ENCODE results near the gene SOX14. TPM values are rescaled to one million over a fixed set of nuclear protein-coding genes. Genes with fewer than 3 reads are reported as not detected.

The SOX14 gene
- total RNA-seq, 1 experiment from 2014 or later: not detected

DNA sequence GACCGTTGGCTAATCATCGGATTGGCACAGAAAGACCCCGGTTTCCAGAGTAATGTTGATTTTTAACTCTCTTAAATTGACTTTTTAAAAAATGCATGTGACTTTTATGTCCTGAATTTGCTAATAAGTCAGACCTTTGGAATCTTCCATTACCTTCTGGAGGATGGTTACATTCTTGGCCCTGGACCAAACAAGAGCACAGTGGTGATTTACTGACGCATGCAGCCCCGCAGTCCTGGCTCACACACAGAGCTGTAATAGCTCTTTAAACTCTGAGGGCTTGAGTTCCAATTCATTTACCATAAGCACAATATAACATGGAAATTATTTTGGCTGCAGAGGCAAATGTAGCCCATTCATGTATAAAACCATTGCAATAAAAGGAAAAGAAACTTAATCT, 25.1 kb downstream of the SOX14 start:
- ATAC-seq (no peak), DNase-seq (ENCODE audit: low read depth, low spot score) (no peak)
- CTCF ChIA-PET: no interaction called here
- no peaks in the 10 kb centered on the region for H3K9me3 ChIP-seq (ENCODE audit: control insufficient read depth in 1 of 2, insufficient read depth in 1 of 2, low read depth in 1 of 2, low read length in 2 of 2)
- no peaks in the 10 kb centered on the region for H3K4me1 ChIP-seq (ENCODE audit: control insufficient read depth in 1 of 2, insufficient read depth in 2 of 2, low read length in 2 of 2)
- H3K9ac ChIP-seq (ENCODE audit: low read length): no peak overlapping the region
- H3K4me3 ChIP-seq (replicated peaks in 1 of 2; ENCODE audit: low read depth in 1 of 2, low read length in 2 of 2): no peak overlapping the region
- H2AFZ ChIP-seq (ENCODE audit: low read depth, low read length, poor library complexity, severe bottlenecking): no peak overlapping the region
- H3K9me2 ChIP-seq (ENCODE audit: insufficient read depth): no peaks in the 10 kb centered on the region
- H3K36me3 ChIP-seq (ENCODE audit: control insufficient read depth in 1 of 2, insufficient read depth in 2 of 2, low read length in 2 of 2): no peaks in the 10 kb centered on the region
- no peak overlapping the region for H3K4me2 ChIP-seq (ENCODE audit: low read length)
- BruUV-seq (replicated peaks): no TSS peak
- peaks cover 21% of the 10 kb centered on the region for H3K27me3 ChIP-seq (ENCODE audit: insufficient read depth, low read length)
- no peaks in the 10 kb centered on the region for H4K20me1 ChIP-seq (ENCODE audit: insufficient read depth)
- H3K79me2 ChIP-seq (ENCODE audit: insufficient read depth, low read length): no peaks in the 10 kb centered on the region
- intact Hi-C loops (cut with micrococcal nuclease): no loop called here
- RAD21 ChIA-PET (ENCODE audit: low non-redundant PET in 1 of 2, low total read pairs in 2 of 2, uncharacterized antibody in 2 of 2, unreplicated experiment in 2 of 2): no interaction called here
- POLR2A ChIA-PET: no interaction called here
- no peak for TF ChIP-seq EGR1 (IDR thresholded peaks at IDR 0.05; ENCODE audit: low read depth)
- no peak for TF ChIP-seq EZH2phosphoT487 (IDR thresholded peaks at IDR 0.05; ENCODE audit: borderline replicate concordance)
- TF ChIP-seq CBX3 (IDR thresholded peaks at IDR 0.05; ENCODE audit: low read depth): no peak
- no peak for TF ChIP-seq ZFX (IDR thresholded peaks at IDR 0.05)
- TF ChIP-seq REST (IDR thresholded peaks at IDR 0.05; ENCODE audit: low read depth): no peak
- H3K27ac ChIP-seq (ENCODE audit: low read depth, low read length): no peak overlapping the region

- Histone ChIP-seq H3K4me1 (ENCODE audit: control insufficient read depth in 1 of 2, insufficient read depth in 2 of 2, low read length in 2 of 2) (no peaks in the 10 kb centered on the region), H3K9me3 (ENCODE audit: control insufficient read depth in 1 of 2, insufficient read depth in 1 of 2, low read depth in 1 of 2, low read length in 2 of 2) (no peaks in the 10 kb centered on the region), H3K4me3 (replicated peaks in 1 of 2; ENCODE audit: low read depth in 1 of 2, low read length in 2 of 2) (no peak overlapping the region), H3K27ac (ENCODE audit: low read depth, low read length) (no peak overlapping the region), H3K4me2 (ENCODE audit: low read length) (no peak overlapping the region), H3K27me3 (ENCODE audit: insufficient read depth, low read length) (peaks cover 19% of the 10 kb centered on the region; the same call in 1 of the 2 replicates), H3K36me3 (ENCODE audit: control insufficient read depth in 1 of 2, insufficient read depth in 2 of 2, low read length in 2 of 2) (no peaks in the 10 kb centered on the region), H3K79me2 (ENCODE audit: insufficient read depth, low read length) (no peaks in the 10 kb centered on the region), H2AFZ (ENCODE audit: low read depth, low read length, poor library complexity, severe bottlenecking) (no peak overlapping the region), H4K20me1 (ENCODE audit: insufficient read depth) (no peaks in the 10 kb centered on the region), H3K9me2 (ENCODE audit: insufficient read depth) (no peaks in the 10 kb centered on the region), H3K9ac (ENCODE audit: low read length) (no peak overlapping the region)
- ChIA-PET POLR2A (no interaction called here), RAD21 (ENCODE audit: low non-redundant PET in 1 of 2, low total read pairs in 2 of 2, uncharacterized antibody in 2 of 2, unreplicated experiment in 2 of 2) (no interaction called here), CTCF (interaction anchor here (0.9 to 1.1 kb wide), 2 partner anchors 10 to 83 kb away, joined by 3 to 4 read pairs; no protein-coding TSS in a partner anchor)
- peak; percentile 34 for DNase-seq (ENCODE audit: low read depth, low spot score)
- ATAC-seq: peak; percentile 80
- BruUV-seq (replicated peaks): no TSS peak
- intact Hi-C loops (cut with micrococcal nuclease): loop anchor here (1.0 to 10.0 kb wide), 5 partner anchors 83 to 1718 kb away; no protein-coding TSS in a partner anchor
- TF ChIP-seq, protein P1, sequence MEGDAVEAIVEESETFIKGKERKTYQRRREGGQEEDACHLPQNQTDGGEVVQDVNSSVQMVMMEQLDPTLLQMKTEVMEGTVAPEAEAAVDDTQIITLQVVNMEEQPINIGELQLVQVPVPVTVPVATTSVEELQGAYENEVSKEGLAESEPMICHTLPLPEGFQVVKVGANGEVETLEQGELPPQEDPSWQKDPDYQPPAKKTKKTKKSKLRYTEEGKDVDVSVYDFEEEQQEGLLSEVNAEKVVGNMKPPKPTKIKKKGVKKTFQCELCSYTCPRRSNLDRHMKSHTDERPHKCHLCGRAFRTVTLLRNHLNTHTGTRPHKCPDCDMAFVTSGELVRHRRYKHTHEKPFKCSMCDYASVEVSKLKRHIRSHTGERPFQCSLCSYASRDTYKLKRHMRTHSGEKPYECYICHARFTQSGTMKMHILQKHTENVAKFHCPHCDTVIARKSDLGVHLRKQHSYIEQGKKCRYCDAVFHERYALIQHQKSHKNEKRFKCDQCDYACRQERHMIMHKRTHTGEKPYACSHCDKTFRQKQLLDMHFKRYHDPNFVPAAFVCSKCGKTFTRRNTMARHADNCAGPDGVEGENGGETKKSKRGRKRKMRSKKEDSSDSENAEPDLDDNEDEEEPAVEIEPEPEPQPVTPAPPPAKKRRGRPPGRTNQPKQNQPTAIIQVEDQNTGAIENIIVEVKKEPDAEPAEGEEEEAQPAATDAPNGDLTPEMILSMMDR (IDR thresholded peaks at IDR 0.05 in 2 of 3, conservative IDR thresholded peaks at IDR 0.05 in 1 of 3; ENCODE audit: borderline replicate concordance in 1 of 3, insufficient read depth in 1 of 3, low read depth in 2 of 3, low read length in 2 of 3): peak; percentile 62 to 85 (median 74); a peak in 5 of 6 replicates
- TF ChIP-seq ZBTB33 (IDR thresholded peaks at IDR 0.05; ENCODE audit: extremely low read depth, insufficient replicate concordance, low read length) (no peak), RAD21 (IDR thresholded peaks at IDR 0.05; ENCODE audit: low read depth) (peak; percentile 74)
Observed at GRCh38 chr3:137792626-137793271, 28.6 kb downstream of the SOX14 start.

Measured in HCT116 (cell line).